B cell (primary cell): ENCODE measurements around the gene PNKD. TPM values are rescaled to one million over a fixed set of nuclear protein-coding genes. Genes with fewer than 3 reads are reported as not detected.
A peak's percentile ranks its signal among the peaks of the same experiment; 100 is the strongest.

Source experiments
- ATAC-seq: fragments of 200-7000 bp; cut with Tn5 transposase; one replicate; pipeline ENCODE4 v1.10.0; 2021; ENCODE audit warnings: low read depth, mild to moderate bottlenecking, moderate number of reproducible peaks, moderate library complexity
- CTCF ChIA-PET: fragments of 350-600 bp; sonication (Branson Sonifier 250); formaldehyde crosslinking; loops from one replicate; lab custom pipeline; 2021; ENCODE audit warnings: antibody characterized with exemption, inconsistent platforms; lab: Charles Lee
- POLR2A ChIA-PET: fragments of 350-600 bp; sonication (Branson Sonifier 250); formaldehyde crosslinking; loops from one replicate; lab custom pipeline; 2021; ENCODE audit warnings: antibody characterized with exemption; lab: Charles Lee
- DNase-seq: peaks from one replicate; pipeline ENCODE4 v3.0.0; 2013
- H2AFZ ChIP-seq: 2 replicates; pipeline ENCODE4 v1.6.1; 2012; ENCODE audit warnings: mild to moderate bottlenecking, low read depth, low read length; ENCODE audit not compliant: insufficient read depth, poor library complexity, severe bottlenecking
- H3K27ac ChIP-seq, 2 donors: 1 replicate in 1 of 2; 2 replicates in 1 of 2; pipeline ENCODE4 v1.5.1; 2012 to 2013; ENCODE audit warnings: low read length in 2 of 2, mild to moderate bottlenecking in 2 of 2, moderate library complexity in 1 of 2
- H3K27me3 ChIP-seq, 4 experiments: fragments of 200-600 bp in 1 of 4; sonication (generic) in 1 of 4; replicated peaks in 1 of 4; 1 replicate in 2 of 4; 2 replicates in 2 of 4; pipeline versions ENCODE4 v1.6.1 to v1.7.0; 2013 to 2016; ENCODE audit warnings: low read length in 3 of 4, mild to moderate bottlenecking in 2 of 4, mixed read lengths in 1 of 4, moderate library complexity in 1 of 4; ENCODE audit not compliant: insufficient read depth in 4 of 4, control insufficient read depth in 3 of 4; ENCODE audit errors: control extremely low read depth in 1 of 4
- H3K36me3 ChIP-seq, 2 experiments: replicated peaks in 1 of 2; 1 replicate in 1 of 2; 2 replicates in 1 of 2; pipeline versions ENCODE4 v1.6.1 to v1.7.1; 2013; ENCODE audit warnings: low read length in 1 of 2; ENCODE audit not compliant: insufficient read depth in 2 of 2, control insufficient read depth in 1 of 2; ENCODE audit errors: control extremely low read depth in 1 of 2, extremely low read depth in 1 of 2
- H3K4me1 ChIP-seq, 2 donors: fragments of 200-600 bp in 1 of 2; sonication (generic) in 1 of 2; 1 replicate in 1 of 2; 2 replicates in 1 of 2; pipeline versions ENCODE4 v1.5.1 to v1.6.1; 2013 to 2017; ENCODE audit warnings: low read length in 2 of 2; ENCODE audit not compliant: control insufficient read depth in 2 of 2, insufficient read depth in 2 of 2
- H3K4me2 ChIP-seq: replicated peaks from 2 replicates; pipeline ENCODE3; 2012; ENCODE audit warnings: mild to moderate bottlenecking, low read depth, low read length; ENCODE audit not compliant: poor library complexity, severe bottlenecking
- H3K4me3 ChIP-seq, 5 experiments: fragments of 200-600 bp in 1 of 5; sonication (generic) in 1 of 5; 1 replicate in 3 of 5; 2 replicates in 2 of 5; pipeline versions ENCODE4 v1.5.1 to v1.7.0; 2011 to 2016; ENCODE audit warnings: low read length in 4 of 5, mild to moderate bottlenecking in 4 of 5, low read depth in 2 of 5, control low read depth in 1 of 5, moderate library complexity in 1 of 5; ENCODE audit not compliant: insufficient read depth in 1 of 5; ENCODE audit errors: control extremely low read depth in 1 of 5, extremely low read depth in 1 of 5
- H3K79me2 ChIP-seq: fragments of 200-600 bp; sonication (generic); one replicate; pipeline ENCODE4 v1.6.0; 2016; ENCODE audit warnings: low read length; ENCODE audit not compliant: control insufficient read depth, insufficient read depth
- H3K9ac ChIP-seq: fragments of 200-600 bp; sonication (generic); 2 replicates; pipeline ENCODE4 v1.6.1; 2017; ENCODE audit warnings: mild to moderate bottlenecking, low read length, moderate library complexity
- H3K9me3 ChIP-seq, 3 donors: one replicate each; pipeline versions ENCODE4 v1.6.1 to v1.7.1; 2013; ENCODE audit warnings: low read length in 2 of 3; ENCODE audit not compliant: control insufficient read depth in 2 of 3, insufficient read depth in 1 of 3; ENCODE audit errors: control extremely low read depth in 1 of 3
- H4K20me1 ChIP-seq: 2 replicates; pipeline ENCODE4 v1.6.0; 2012; ENCODE audit warnings: mild to moderate bottlenecking, low read length; ENCODE audit not compliant: insufficient read depth, control insufficient read depth, poor library complexity, severe bottlenecking
- H3K27ac Mint-ChIP-seq: one replicate; pipeline ENCODE4 v1.8.0; 2021; ENCODE audit warnings: mixed read lengths
- H3K27me3 Mint-ChIP-seq: one replicate; pipeline ENCODE4 v1.8.0; 2021; ENCODE audit warnings: mixed read lengths
- H3K4me1 Mint-ChIP-seq: one replicate; pipeline ENCODE4 v1.8.0; 2021; ENCODE audit warnings: mixed read lengths
- H3K4me3 Mint-ChIP-seq: one replicate; pipeline ENCODE4 v1.8.0; 2021; ENCODE audit warnings: mixed read lengths
- H3K9me3 Mint-ChIP-seq: one replicate; pipeline ENCODE4 v1.8.0; 2022; ENCODE audit warnings: mixed read lengths; ENCODE audit not compliant: insufficient read depth
- EZH2 ChIP-seq: IDR thresholded peaks from 2 replicates; pipeline ENCODE4 v1.6.1; 2012; ENCODE audit warnings: borderline replicate concordance, low read depth, mild to moderate bottlenecking, moderate library complexity, low read length; ENCODE audit not compliant: insufficient read depth, poor library complexity, severe bottlenecking
- WGBS: methylation state at CpG from one replicate; pipeline ENCODE4 v1.1.5; 2013; ENCODE audit warnings: missing lambda C conversion rate; ENCODE audit not compliant: insufficient coverage; 5-methylcytosine and 5-hydroxymethylcytosine counted together
- intact Hi-C: fragments of 100-400 bp; cut with micrococcal nuclease; formaldehyde crosslinking; loops from one replicate; pipeline ENCODE4 v1.10.0; 2022
- polyA plus RNA-seq: library from polyadenylated mRNA; depleted of rRNA; stranded (reverse); fragments of >200 nt; gene quantifications from 2 replicates; pipeline ENCODE4 v1.2.3, GENCODE V29; 2012
- total RNA-seq, 2 donors: library from RNA; stranded (reverse); fragments of 120-200 nt in 1 of 2; gene quantifications; 1 replicate in 1 of 2; 2 replicates in 1 of 2; pipeline versions ENCODE4 v1.2.3 to v1.2.4, GENCODE V29; 2013 to 2022
- TF ChIP-seq, protein P1 (sequence below): fragments of 200-600 bp; IDR thresholded peaks from one replicate; pipeline ENCODE4 v1.8.0; 2022; ENCODE audit warnings: antibody characterized with exemption, mild to moderate bottlenecking

Gene PNKD
- total and polyA plus RNA-seq, 2 donors (not counting 1 experiment from before 2014, with no cell fraction given): 29.7 to 55.8 TPM

GRCh38 chr2:218228366-218229090 is 41.8 kb upstream of the PNKD start:
- Histone ChIP-seq H2AFZ (no peak overlapping the region), H3K36me3 (peaks cover 5 to 86% of the 10 kb centered on the region in 2 experiments), H3K4me1 (peaks cover 52 to 60% of the 10 kb centered on the region in 2 donors), H3K27ac (peak overlapping the region; percentile 36 to 60), H3K4me2 (peak overlapping the region; percentile 29), H4K20me1 (peaks cover 94% of the 10 kb centered on the region), H3K9me3 (no peaks in the 10 kb centered on the region), H3K27me3 (no peaks in the 10 kb centered on the region), H3K79me2 (peaks cover 88% of the 10 kb centered on the region), H3K4me3 (no peak overlapping the region), H3K9ac (no peak overlapping the region)
- ATAC-seq (no peak), DNase-seq (no peak)
- Mint-ChIP-seq H3K4me3 (peak overlapping the region; percentile 65), H3K27ac (peak overlapping the region; percentile 37), H3K4me1 (peaks cover 63% of the 10 kb centered on the region), H3K27me3 (no peaks in the 10 kb centered on the region), H3K9me3 (no peaks in the 10 kb centered on the region)
- ChIA-PET POLR2A (interaction anchor here (1.2 kb wide), 1 partner anchor 10 kb away, joined by 7 read pairs; no protein-coding TSS in a partner anchor), CTCF (interaction anchor here (0.6 to 2.4 kb wide), 6 partner anchors 26 to 64 kb away, joined by 3 to 7 read pairs (median 4); partner anchors contain the start of genes AAMP, PNKD and TMBIM1)
- intact Hi-C loops: loop anchor here (1.0 to 2.0 kb wide), 2 partner anchors 8 to 42 kb away; no protein-coding TSS in a partner anchor
- TF ChIP-seq EZH2: no peak
- TF ChIP-seq, protein P1, sequence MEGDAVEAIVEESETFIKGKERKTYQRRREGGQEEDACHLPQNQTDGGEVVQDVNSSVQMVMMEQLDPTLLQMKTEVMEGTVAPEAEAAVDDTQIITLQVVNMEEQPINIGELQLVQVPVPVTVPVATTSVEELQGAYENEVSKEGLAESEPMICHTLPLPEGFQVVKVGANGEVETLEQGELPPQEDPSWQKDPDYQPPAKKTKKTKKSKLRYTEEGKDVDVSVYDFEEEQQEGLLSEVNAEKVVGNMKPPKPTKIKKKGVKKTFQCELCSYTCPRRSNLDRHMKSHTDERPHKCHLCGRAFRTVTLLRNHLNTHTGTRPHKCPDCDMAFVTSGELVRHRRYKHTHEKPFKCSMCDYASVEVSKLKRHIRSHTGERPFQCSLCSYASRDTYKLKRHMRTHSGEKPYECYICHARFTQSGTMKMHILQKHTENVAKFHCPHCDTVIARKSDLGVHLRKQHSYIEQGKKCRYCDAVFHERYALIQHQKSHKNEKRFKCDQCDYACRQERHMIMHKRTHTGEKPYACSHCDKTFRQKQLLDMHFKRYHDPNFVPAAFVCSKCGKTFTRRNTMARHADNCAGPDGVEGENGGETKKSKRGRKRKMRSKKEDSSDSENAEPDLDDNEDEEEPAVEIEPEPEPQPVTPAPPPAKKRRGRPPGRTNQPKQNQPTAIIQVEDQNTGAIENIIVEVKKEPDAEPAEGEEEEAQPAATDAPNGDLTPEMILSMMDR: no peak
- 95% methylated on average over 2 of the region's 6 CpGs for whole genome bisulfite sequencing

DNA sequence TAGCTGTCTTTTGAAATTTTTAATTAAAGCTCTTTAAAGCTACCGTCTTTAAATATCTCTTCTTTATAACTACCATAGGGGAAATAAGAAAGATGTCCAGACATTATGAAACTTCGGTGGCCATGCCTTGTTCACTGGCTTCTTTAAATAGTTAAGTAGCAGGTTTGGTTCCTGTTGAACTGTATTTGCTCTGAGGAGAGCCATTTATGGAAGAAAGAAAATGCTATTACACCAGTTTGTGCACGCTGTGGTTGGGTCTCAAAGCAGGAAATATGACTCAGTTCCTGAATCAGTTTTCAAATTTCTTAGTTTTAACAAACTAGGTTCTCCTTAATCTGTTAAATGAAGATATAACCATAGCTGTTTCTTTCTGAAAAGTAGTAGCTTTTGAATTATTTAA is 41.1 kb upstream of the PNKD start:
- Histone ChIP-seq H3K9me3 (no peaks in the 10 kb centered on the region), H3K79me2 (peaks cover 88% of the 10 kb centered on the region), H3K36me3 (peaks cover 6 to 86% of the 10 kb centered on the region in 2 experiments), H3K9ac (no peak overlapping the region), H3K4me1 (peaks cover 44 to 53% of the 10 kb centered on the region in 2 donors), H2AFZ (no peak overlapping the region), H3K27ac (peak overlapping the region; percentile 36 to 60), H3K27me3 (no peaks in the 10 kb centered on the region), H3K4me2 (peak overlapping the region; percentile 29), H3K4me3 (no peak overlapping the region), H4K20me1 (peaks cover 94% of the 10 kb centered on the region)
- DNase-seq (peak; percentile 54), ATAC-seq (peak; percentile 86)
- no peak for TF ChIP-seq EZH2
- TF ChIP-seq, protein P1: no peak
- H3K4me3 Mint-ChIP-seq: peak overlapping the region; percentile 65
- peak overlapping the region; percentile 84 for H3K27ac Mint-ChIP-seq
- H3K4me1 Mint-ChIP-seq: peaks cover 55% of the 10 kb centered on the region
- POLR2A ChIA-PET: interaction anchor here (0.5 to 1.2 kb wide), 2 partner anchors 10 to 1760 kb away, joined by 7 read pairs; no protein-coding TSS in a partner anchor
- 13% methylated on average over 1 of the region's 3 CpGs for WGBS
- intact Hi-C loops: loop anchor here (1.0 to 2.0 kb wide), 2 partner anchors 9 to 42 kb away; no protein-coding TSS in a partner anchor
- H3K27me3 Mint-ChIP-seq: no peaks in the 10 kb centered on the region
- no peaks in the 10 kb centered on the region for H3K9me3 Mint-ChIP-seq
- CTCF ChIA-PET: interaction anchor here (0.6 to 2.4 kb wide), 10 partner anchors 12 to 63 kb away, joined by 3 to 7 read pairs (median 4); partner anchors contain the start of genes AAMP, GPBAR1, PNKD and TMBIM1
